B cell (primary cell): ENCODE data around the gene TSC22D1. TPM values are rescaled to one million over a fixed set of nuclear protein-coding genes. Genes with fewer than 3 reads are reported as not detected.

Experiments
- ATAC-seq: fragments of 200-7000 bp; cut with Tn5 transposase; one replicate; pipeline ENCODE4 v1.10.0; 2021; ENCODE audit warnings: low read depth, mild to moderate bottlenecking, moderate number of reproducible peaks, moderate library complexity
- CTCF ChIA-PET: fragments of 350-600 bp; sonication (Branson Sonifier 250); formaldehyde crosslinking; loops from one replicate; lab custom pipeline; 2021; ENCODE audit warnings: antibody characterized with exemption, inconsistent platforms; lab: Charles Lee
- POLR2A ChIA-PET: fragments of 350-600 bp; sonication (Branson Sonifier 250); formaldehyde crosslinking; loops from one replicate; lab custom pipeline; 2021; ENCODE audit warnings: antibody characterized with exemption; lab: Charles Lee
- DNase-seq: peaks from one replicate; pipeline ENCODE4 v3.0.0; 2013
- H2AFZ ChIP-seq: 2 replicates; pipeline ENCODE4 v1.6.1; 2012; ENCODE audit warnings: mild to moderate bottlenecking, low read depth, low read length; ENCODE audit not compliant: insufficient read depth, poor library complexity, severe bottlenecking
- H3K27ac ChIP-seq, 2 donors: 1 replicate in 1 of 2; 2 replicates in 1 of 2; pipeline ENCODE4 v1.5.1; 2012 to 2013; ENCODE audit warnings: low read length in 2 of 2, mild to moderate bottlenecking in 2 of 2, moderate library complexity in 1 of 2
- H3K27me3 ChIP-seq, 4 experiments: fragments of 200-600 bp in 1 of 4; sonication (generic) in 1 of 4; replicated peaks in 1 of 4; 1 replicate in 2 of 4; 2 replicates in 2 of 4; pipeline versions ENCODE4 v1.6.1 to v1.7.0; 2013 to 2016; ENCODE audit warnings: low read length in 3 of 4, mild to moderate bottlenecking in 2 of 4, mixed read lengths in 1 of 4, moderate library complexity in 1 of 4; ENCODE audit not compliant: insufficient read depth in 4 of 4, control insufficient read depth in 3 of 4; ENCODE audit errors: control extremely low read depth in 1 of 4
- H3K36me3 ChIP-seq, 2 experiments: replicated peaks in 1 of 2; 1 replicate in 1 of 2; 2 replicates in 1 of 2; pipeline versions ENCODE4 v1.6.1 to v1.7.1; 2013; ENCODE audit warnings: low read length in 1 of 2; ENCODE audit not compliant: insufficient read depth in 2 of 2, control insufficient read depth in 1 of 2; ENCODE audit errors: control extremely low read depth in 1 of 2, extremely low read depth in 1 of 2
- H3K4me1 ChIP-seq, 2 donors: fragments of 200-600 bp in 1 of 2; sonication (generic) in 1 of 2; 1 replicate in 1 of 2; 2 replicates in 1 of 2; pipeline versions ENCODE4 v1.5.1 to v1.6.1; 2013 to 2017; ENCODE audit warnings: low read length in 2 of 2; ENCODE audit not compliant: control insufficient read depth in 2 of 2, insufficient read depth in 2 of 2
- H3K4me2 ChIP-seq: replicated peaks from 2 replicates; pipeline ENCODE3; 2012; ENCODE audit warnings: mild to moderate bottlenecking, low read depth, low read length; ENCODE audit not compliant: poor library complexity, severe bottlenecking
- H3K4me3 ChIP-seq, 5 experiments: fragments of 200-600 bp in 1 of 5; sonication (generic) in 1 of 5; 1 replicate in 3 of 5; 2 replicates in 2 of 5; pipeline versions ENCODE4 v1.5.1 to v1.7.0; 2011 to 2016; ENCODE audit warnings: low read length in 4 of 5, mild to moderate bottlenecking in 4 of 5, low read depth in 2 of 5, control low read depth in 1 of 5, moderate library complexity in 1 of 5; ENCODE audit not compliant: insufficient read depth in 1 of 5; ENCODE audit errors: control extremely low read depth in 1 of 5, extremely low read depth in 1 of 5
- H3K79me2 ChIP-seq: fragments of 200-600 bp; sonication (generic); one replicate; pipeline ENCODE4 v1.6.0; 2016; ENCODE audit warnings: low read length; ENCODE audit not compliant: control insufficient read depth, insufficient read depth
- H3K9ac ChIP-seq: fragments of 200-600 bp; sonication (generic); 2 replicates; pipeline ENCODE4 v1.6.1; 2017; ENCODE audit warnings: mild to moderate bottlenecking, low read length, moderate library complexity
- H3K9me3 ChIP-seq, 3 donors: one replicate each; pipeline versions ENCODE4 v1.6.1 to v1.7.1; 2013; ENCODE audit warnings: low read length in 2 of 3; ENCODE audit not compliant: control insufficient read depth in 2 of 3, insufficient read depth in 1 of 3; ENCODE audit errors: control extremely low read depth in 1 of 3
- H4K20me1 ChIP-seq: 2 replicates; pipeline ENCODE4 v1.6.0; 2012; ENCODE audit warnings: mild to moderate bottlenecking, low read length; ENCODE audit not compliant: insufficient read depth, control insufficient read depth, poor library complexity, severe bottlenecking
- H3K27ac Mint-ChIP-seq: one replicate; pipeline ENCODE4 v1.8.0; 2021; ENCODE audit warnings: mixed read lengths
- H3K27me3 Mint-ChIP-seq: one replicate; pipeline ENCODE4 v1.8.0; 2021; ENCODE audit warnings: mixed read lengths
- H3K4me1 Mint-ChIP-seq: one replicate; pipeline ENCODE4 v1.8.0; 2021; ENCODE audit warnings: mixed read lengths
- H3K4me3 Mint-ChIP-seq: one replicate; pipeline ENCODE4 v1.8.0; 2021; ENCODE audit warnings: mixed read lengths
- H3K9me3 Mint-ChIP-seq: one replicate; pipeline ENCODE4 v1.8.0; 2022; ENCODE audit warnings: mixed read lengths; ENCODE audit not compliant: insufficient read depth
- CTCF ChIP-seq: fragments of 200-600 bp; IDR thresholded peaks from one replicate; pipeline ENCODE4 v1.8.0; 2022; ENCODE audit warnings: antibody characterized with exemption, mild to moderate bottlenecking
- EZH2 ChIP-seq: IDR thresholded peaks from 2 replicates; pipeline ENCODE4 v1.6.1; 2012; ENCODE audit warnings: borderline replicate concordance, low read depth, mild to moderate bottlenecking, moderate library complexity, low read length; ENCODE audit not compliant: insufficient read depth, poor library complexity, severe bottlenecking
- WGBS: methylation state at CpG from one replicate; pipeline ENCODE4 v1.1.5; 2013; ENCODE audit warnings: missing lambda C conversion rate; ENCODE audit not compliant: insufficient coverage; 5-methylcytosine and 5-hydroxymethylcytosine counted together
- intact Hi-C: fragments of 100-400 bp; cut with micrococcal nuclease; formaldehyde crosslinking; loops from one replicate; pipeline ENCODE4 v1.10.0; 2022
- polyA plus RNA-seq: library from polyadenylated mRNA; depleted of rRNA; stranded (reverse); fragments of >200 nt; gene quantifications from 2 replicates; pipeline ENCODE4 v1.2.3, GENCODE V29; 2012
- total RNA-seq, 2 donors: library from RNA; stranded (reverse); fragments of 120-200 nt in 1 of 2; gene quantifications; 1 replicate in 1 of 2; 2 replicates in 1 of 2; pipeline versions ENCODE4 v1.2.3 to v1.2.4, GENCODE V29; 2013 to 2022

TSC22D1 gene
- total and polyA plus RNA-seq, 2 donors (not counting 1 experiment from before 2014, with no cell fraction given) = 7.0 to 36.6 TPM

- 100% methylated on average over 1 of the region's 1 CpG for WGBS
- no peaks in the 10 kb centered on the region for H3K79me2 ChIP-seq
- H3K27ac Mint-ChIP-seq = no peak overlapping the region
- H3K27me3 Mint-ChIP-seq = no peaks in the 10 kb centered on the region
- H3K27ac ChIP-seq = no peak overlapping the region
- DNase-seq (no peak), ATAC-seq (no peak)
- H3K36me3 ChIP-seq = no peaks in the 10 kb centered on the region
- peaks cover 0 to 9% (median 0%) of the 10 kb centered on the region in 3 donors for H3K9me3 ChIP-seq
- H3K4me1 ChIP-seq = no peaks in the 10 kb centered on the region
- no peak overlapping the region for H3K9ac ChIP-seq
- H3K4me3 Mint-ChIP-seq = no peak overlapping the region
- intact Hi-C loops = no loop called here
- no peaks in the 10 kb centered on the region for H4K20me1 ChIP-seq
- no peak overlapping the region for H3K4me3 ChIP-seq
- no peaks in the 10 kb centered on the region for H3K9me3 Mint-ChIP-seq
- no peaks in the 10 kb centered on the region for H3K27me3 ChIP-seq
- no peak overlapping the region for H3K4me2 ChIP-seq
- no peak overlapping the region for H2AFZ ChIP-seq
- H3K4me1 Mint-ChIP-seq = no peaks in the 10 kb centered on the region
- POLR2A ChIA-PET = no interaction called here
- CTCF ChIA-PET = interaction anchor here (1.1 to 3.0 kb wide), 4 partner anchors 9 to 555 kb away, joined by 3 to 13 read pairs (median 5); no protein-coding TSS in a partner anchor
- TF ChIP-seq EZH2 (no peak), CTCF (no peak)
Measured at GRCh38 chr13:44463759-44464158, 112.4 kb downstream of the TSC22D1 start.

GRCh38 chr13:44459674-44460073 is 116.5 kb downstream of the TSC22D1 start:
- WGBS = 96% methylated on average over 9 of the region's 9 CpGs
- no peaks in the 10 kb centered on the region for H4K20me1 ChIP-seq
- H3K36me3 ChIP-seq = no peaks in the 10 kb centered on the region
- H3K27me3 ChIP-seq = no peaks in the 10 kb centered on the region
- DNase-seq (no peak), ATAC-seq (no peak)
- ChIA-PET POLR2A (no interaction called here), CTCF (interaction anchor here (2.2 kb wide), 2 partner anchors 10 to 555 kb away, joined by 5 to 10 read pairs; no protein-coding TSS in a partner anchor)
- no peak overlapping the region for H3K4me3 Mint-ChIP-seq
- no peak overlapping the region for H3K4me2 ChIP-seq
- no peak overlapping the region for H3K27ac Mint-ChIP-seq
- H3K4me1 ChIP-seq = no peaks in the 10 kb centered on the region
- no peaks in the 10 kb centered on the region for H3K27me3 Mint-ChIP-seq
- H3K79me2 ChIP-seq = no peaks in the 10 kb centered on the region
- H3K4me1 Mint-ChIP-seq = no peaks in the 10 kb centered on the region
- no peak for TF ChIP-seq EZH2
- no peak for TF ChIP-seq CTCF
- H3K27ac ChIP-seq = no peak overlapping the region
- intact Hi-C loops = no loop called here
- no peak overlapping the region for H3K4me3 ChIP-seq
- H2AFZ ChIP-seq = no peak overlapping the region
- H3K9me3 ChIP-seq = peaks cover 0 to 12% (median 0%) of the 10 kb centered on the region in 3 donors
- H3K9ac ChIP-seq = no peak overlapping the region
- peaks cover 2% of the 10 kb centered on the region for H3K9me3 Mint-ChIP-seq
